GM19395 (cell line): ENCODE measurements around the gene PLEKHG4.

Source experiments
- ATAC-seq: cut with Tn5 transposase; IDR thresholded peaks from one replicate; pipeline ENCODE4 v1.9.1; 2021; ENCODE audit warnings: mild to moderate bottlenecking, moderate library complexity; ENCODE audit not compliant: unreplicated experiment

The PLEKHG4 gene

GRCh38 chr16:67283826-67284555, 4.7 kb downstream of the PLEKHG4 start:
- ATAC-seq = no peak

DNA sequence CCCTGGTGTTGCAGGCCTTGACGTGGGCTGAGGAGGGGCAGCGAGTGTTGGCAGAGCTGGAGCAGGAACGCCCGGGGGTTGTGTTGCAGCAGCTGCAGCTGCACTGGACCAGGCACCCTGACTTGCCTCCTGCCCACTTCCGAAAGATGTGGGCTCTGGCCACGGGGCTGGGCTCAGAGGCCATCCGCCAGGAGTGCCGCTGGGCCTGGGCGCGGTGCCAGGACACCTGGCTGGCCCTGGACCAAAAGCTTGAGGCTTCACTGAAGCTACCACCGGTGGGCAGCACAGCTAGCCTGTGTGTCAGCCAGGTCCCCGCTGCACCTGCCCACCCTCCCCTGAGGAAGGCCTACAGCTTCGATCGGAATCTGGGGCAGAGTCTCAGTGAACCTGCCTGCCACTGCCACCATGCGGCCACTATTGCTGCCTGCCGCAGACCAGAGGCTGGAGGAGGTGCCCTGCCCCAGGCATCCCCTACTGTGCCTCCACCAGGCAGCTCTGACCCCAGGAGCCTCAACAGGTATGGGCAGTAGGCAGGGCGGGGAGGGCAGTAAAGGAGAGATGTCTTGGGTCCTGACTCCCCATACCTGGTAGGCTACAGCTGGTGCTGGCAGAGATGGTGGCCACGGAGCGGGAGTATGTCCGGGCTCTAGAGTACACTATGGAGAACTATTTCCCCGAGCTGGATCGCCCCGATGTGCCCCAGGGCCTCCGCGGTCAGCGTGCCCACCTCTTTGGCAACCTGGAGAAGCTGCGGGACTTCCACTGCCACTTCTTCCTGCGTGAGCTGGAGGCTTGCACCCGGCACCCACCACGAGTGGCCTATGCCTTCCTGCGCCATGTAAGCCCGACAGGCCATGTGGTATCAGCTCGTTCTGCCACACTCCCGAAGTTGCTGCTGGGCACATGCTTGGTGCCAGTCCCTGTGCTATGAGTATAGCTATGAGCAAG, 5.6 kb downstream of the PLEKHG4 start:
- ATAC-seq = no peak

DNA sequence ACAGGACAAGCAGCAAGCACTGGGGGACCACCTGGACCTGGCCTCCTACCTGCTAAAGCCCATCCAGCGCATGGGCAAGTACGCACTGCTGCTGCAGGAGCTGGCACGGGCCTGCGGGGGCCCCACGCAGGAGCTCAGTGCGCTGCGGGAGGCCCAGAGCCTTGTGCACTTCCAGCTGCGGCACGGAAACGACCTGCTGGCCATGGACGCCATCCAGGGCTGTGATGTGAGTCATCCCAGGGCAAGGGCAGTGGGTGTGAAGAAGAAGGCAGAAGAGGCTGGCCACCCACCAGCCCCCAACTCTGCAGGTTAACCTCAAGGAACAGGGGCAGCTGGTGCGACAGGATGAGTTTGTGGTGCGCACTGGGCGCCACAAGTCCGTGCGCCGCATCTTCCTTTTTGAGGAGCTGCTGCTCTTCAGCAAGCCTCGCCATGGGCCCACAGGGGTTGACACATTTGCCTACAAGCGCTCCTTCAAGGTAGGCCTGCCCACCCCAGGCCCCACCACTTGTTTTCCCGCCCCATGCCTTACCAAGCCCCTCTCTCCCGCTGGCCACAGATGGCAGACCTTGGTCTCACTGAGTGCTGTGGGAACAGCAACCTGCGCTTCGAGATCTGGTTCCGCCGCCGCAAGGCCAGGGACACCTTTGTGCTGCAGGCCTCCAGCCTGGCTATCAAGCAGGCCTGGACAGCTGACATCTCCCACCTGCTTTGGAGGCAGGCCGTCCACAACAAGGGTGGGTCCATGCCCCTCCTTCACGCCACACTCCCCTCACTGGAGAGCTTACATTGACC, 7.3 kb downstream of the PLEKHG4 start:
- no peak for ATAC-seq

- no peak for ATAC-seq
These were observed 8.6 kb downstream of the PLEKHG4 start for GRCh38 chr16:67287960-67288359.

- no peak for ATAC-seq
These were observed 12.1 kb downstream of the PLEKHG4 start for GRCh38 chr16:67291461-67291860.

- no peak for ATAC-seq
These were observed 14.9 kb downstream of the PLEKHG4 start for GRCh38 chr16:67294171-67294757.

DNA sequence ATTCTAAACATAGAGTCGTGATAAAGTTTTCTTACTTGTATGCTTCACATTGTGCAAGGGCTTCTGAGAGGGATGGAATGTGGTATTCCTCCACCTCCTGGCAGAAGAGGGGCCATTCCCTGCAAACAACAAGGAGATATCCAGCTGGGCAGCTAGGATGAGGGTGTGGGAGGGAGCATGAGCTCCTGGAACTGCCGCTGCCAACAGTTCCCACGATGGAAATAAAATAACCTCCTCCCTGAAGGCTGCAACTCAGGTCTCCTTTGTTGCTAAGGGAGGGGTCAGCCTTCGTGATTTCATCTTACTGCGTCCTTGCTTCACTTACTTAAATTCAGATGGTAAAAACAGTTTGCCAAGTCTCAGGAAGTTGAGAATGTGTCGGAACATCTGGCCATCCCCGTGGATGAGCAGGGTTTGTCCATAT, 15.6 kb downstream of the PLEKHG4 start:
- no peak for ATAC-seq

DNA sequence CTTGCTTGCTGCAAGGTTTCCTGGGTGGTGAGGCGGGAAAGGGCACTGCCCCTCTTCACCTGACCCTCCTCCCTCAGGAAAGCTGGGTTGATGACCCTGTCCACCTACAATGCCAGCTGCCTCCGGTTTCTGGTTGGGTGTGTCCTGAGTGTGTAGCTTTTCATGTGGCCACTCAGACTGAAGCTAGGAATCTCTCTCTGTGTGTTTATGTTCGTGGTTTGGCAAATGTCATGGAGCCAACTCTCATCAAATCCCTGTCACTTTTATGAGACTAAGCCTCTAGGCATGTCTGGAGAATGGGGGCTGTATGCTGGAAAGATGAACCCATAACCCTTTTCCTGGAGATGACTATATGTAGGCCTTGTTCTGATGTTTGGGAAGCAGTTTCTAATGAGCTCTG, 17.1 kb downstream of the PLEKHG4 start:
- ATAC-seq = no peak

DNA sequence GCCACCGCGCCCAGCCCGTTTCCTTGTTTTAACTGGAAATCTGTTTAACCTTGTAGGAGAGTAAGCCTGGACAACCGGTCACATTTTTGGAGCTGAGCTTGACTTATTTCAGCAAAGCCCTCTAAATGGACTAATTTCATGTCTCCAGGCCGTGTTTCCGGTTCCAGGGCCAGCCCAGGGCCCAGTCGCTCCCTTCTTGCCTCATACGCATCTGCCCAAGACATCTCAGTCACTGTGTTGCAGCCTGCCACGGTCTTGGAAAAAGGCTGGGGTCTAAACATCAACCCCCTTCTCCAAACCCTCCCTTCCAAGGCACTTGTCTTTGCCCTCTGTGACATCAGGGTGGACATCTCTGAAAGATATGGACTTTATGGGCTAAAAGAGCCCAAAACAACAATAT, 18.9 kb downstream of the PLEKHG4 start:
- ATAC-seq = no peak

GRCh38 chr16:67299269-67299668, 19.9 kb downstream of the PLEKHG4 start:
- no peak for ATAC-seq

DNA sequence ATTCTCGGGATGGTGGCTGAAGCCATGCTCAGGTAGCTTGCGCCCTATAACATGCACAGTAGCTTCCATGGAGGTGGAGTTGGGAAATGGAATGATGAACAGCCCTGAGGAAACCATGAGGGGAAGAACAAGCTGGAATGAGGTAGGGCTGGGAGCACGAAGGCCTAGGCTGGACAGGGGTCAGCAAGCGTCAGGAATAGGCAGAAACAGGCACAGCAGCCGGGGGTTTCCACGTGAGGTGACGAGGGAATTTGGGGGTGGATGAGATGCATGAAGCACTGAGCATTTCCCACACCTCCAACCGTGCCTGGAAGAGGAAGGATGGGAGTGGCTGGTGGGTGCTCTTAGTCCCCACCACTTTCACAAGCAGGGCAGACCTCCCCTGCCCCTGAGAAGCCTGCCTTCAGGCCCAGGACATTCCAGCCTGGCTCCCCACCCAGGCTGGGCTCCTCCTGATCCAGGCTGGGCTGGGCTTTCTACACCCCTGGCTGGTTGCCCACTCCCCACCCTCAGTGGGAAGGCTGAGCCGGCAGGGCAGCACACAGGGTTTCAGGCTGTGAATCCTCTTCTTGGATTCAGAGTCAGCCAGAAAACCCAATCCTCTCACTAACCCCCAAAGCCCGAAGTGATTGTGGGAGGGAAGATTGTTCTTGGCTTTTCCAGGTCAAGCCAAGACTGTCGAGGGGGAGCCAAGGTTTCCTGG, 21.9 kb downstream of the PLEKHG4 start:
- ATAC-seq = no peak

DNA sequence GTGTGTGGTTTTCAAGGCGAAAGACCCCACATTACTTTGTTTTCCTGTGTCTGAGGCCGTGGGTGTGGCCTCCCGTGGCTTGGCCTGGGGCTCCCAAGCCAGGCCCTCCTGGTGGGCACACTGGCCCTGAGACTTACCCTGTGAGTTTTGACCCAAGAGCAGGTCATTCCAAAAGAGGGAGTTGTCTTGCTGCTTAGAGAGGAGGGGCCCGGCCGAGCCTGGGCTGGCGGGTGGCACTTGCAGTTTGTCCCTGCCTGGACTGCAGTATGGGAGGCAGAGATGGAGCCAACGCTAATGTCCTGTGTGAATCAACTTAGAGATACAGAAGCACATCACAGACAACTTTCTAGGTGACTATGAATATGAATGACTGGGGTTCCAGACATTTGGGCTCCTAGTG, 22.7 kb downstream of the PLEKHG4 start:
- ATAC-seq = no peak

DNA sequence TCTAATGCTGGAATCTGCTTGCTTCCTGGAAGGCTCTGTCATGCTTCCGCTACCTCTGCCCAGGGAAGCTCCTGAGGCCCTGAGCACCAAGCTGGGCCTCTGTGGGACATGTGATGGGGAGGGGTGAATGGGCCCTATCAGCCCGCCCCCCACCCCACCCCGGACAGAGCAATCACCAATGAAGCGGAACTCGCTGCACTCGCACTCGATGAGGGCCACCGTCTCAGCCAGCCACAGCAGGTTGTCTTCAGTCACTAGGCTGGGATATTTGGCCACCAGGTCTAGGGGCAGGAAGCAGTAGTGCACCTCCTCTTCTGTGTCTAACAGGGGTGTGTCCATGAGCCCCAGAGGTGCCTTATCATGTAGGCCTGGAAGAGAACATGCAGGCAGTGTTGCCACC, 23.6 kb downstream of the PLEKHG4 start:
- ATAC-seq = no peak

GRCh38 chr16:67304020-67304419, 24.7 kb downstream of the PLEKHG4 start:
- no peak for ATAC-seq

DNA sequence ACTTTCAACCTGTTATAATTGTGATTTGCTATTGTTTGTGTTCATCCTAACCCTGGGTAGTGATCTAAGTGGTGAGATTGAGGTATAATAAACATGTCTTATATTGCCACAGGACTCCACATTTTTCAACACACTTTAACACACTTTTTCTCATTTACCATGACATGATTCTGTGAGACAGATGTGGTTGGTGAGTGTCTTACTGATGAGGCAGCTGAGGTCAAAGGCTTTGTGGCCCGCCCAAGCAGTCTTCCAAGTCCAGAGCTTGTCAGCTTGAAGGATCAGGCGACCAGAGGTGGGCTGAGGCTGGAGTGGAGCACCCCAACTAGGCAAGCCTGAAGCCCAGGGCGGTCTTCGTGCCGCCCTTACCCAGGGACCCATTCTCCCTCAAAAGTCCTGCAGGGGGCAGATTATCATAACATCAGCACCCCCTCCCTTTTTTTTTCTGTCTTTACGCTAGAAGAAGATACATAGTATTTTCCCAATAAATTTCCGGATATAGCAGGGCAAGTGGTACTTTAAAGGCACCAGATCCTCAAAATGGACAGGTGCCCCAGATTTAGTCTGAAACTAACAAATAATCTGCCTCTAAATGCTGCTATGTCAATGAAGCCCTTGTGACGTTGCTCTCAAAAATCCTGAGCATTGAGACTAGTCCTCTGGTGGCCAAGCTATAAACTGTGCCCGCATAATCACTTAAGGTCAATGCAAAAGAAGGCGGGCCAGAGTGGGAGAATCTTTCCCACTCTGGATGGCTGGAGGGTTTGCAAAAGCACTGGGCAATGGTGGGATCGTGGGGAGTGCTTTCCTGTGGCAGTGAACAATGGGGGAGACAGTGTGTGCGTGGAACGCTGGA, 26.1 kb downstream of the PLEKHG4 start:
- no peak for ATAC-seq

DNA sequence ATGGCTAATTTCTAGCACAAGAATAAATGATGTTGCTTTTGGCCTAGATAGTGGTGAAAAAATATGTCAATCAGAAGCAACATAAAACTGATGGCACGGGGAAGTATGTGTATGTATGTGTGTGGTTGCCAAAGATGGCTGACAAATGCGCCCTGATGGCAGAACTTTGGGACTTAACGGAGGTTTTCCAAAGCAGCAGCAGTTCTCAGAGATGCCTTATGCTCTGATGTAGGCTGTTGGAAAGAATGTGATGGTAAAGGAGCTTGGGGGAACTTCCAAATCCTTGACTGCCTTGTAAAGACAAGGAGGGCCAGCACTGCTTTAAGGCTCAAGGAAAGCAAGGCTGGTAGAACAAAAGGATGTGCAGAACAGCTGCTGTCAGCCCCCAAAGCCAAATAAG, 31.2 kb downstream of the PLEKHG4 start:
- ATAC-seq = no peak

- ATAC-seq = peak; percentile 92
These were observed 32.5 kb downstream of the PLEKHG4 start for GRCh38 chr16:67311607-67312488.

- no peak for ATAC-seq
These were observed 33.4 kb downstream of the PLEKHG4 start for GRCh38 chr16:67312719-67313118.
